Measurements from ENCODE around the gene ADAMTS13. TPM values are rescaled to one million over a fixed set of nuclear protein-coding genes. Genes with fewer than 3 reads are reported as not detected.

The ADAMTS13 gene
- total RNA-seq, 4 donors from 2014 or later, result 1.7 to 4.3 (median 3.2) TPM

- H3K27me3 ChIP-seq, result no peaks in the 10 kb centered on the region
- H3K9me3 ChIP-seq, result no peaks in the 10 kb centered on the region
- peaks cover 0 to 20% (median 0%) of the 10 kb centered on the region in 3 donors for H3K36me3 ChIP-seq
- peaks cover 0 to 9% (median 2%) of the 10 kb centered on the region in 4 donors for H3K4me1 ChIP-seq
- 95 to 99% methylated on average over 6 to 8 of the region's 20 CpGs for WGBS, 2 donors
- H3K27ac ChIP-seq, result no peak overlapping the region
- DNase-seq (ENCODE audit: low spot score in 2 of 2), result no peak
- H3K4me3 ChIP-seq, result no peak overlapping the region
- TF ChIP-seq EP300 (IDR thresholded peaks at IDR 0.05) (no peak), CTCF (IDR thresholded peaks at IDR 0.05) (no peak), POLR2A (IDR thresholded peaks at IDR 0.05) (no peak)
Measured at GRCh38 chr9:133454943-133455673, 32.9 kb downstream of the ADAMTS13 start.

DNA sequence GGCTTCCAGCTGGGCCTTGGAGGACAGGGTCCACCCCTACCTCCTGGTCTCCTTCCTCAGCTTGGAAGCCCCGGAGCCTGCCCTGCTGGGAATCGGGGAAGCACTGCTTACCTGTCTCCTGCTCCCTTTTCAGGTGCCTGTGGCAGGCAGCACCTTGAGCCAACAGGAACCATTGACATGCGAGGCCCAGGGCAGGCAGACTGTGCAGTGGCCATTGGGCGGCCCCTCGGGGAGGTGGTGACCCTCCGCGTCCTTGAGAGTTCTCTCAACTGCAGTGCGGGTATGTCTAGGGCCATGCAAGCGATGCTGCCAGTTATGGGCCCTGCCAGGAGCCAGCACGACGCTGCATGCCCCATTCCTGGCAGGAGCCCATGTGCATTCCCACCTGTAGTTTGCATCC lies 33.8 kb downstream of the ADAMTS13 start:
- Histone ChIP-seq H3K27me3 (no peaks in the 10 kb centered on the region), H3K4me3 (no peak overlapping the region), H3K9me3 (no peaks in the 10 kb centered on the region), H3K36me3 (peaks cover 0 to 20% (median 0%) of the 10 kb centered on the region in 3 donors), H3K4me1 (peaks cover 0 to 16% (median 8%) of the 10 kb centered on the region in 4 donors), H3K27ac (no peak overlapping the region)
- no peak for DNase-seq (ENCODE audit: low spot score in 2 of 2)
- no peak for TF ChIP-seq EP300 (IDR thresholded peaks at IDR 0.05)
- no peak for TF ChIP-seq CTCF (IDR thresholded peaks at IDR 0.05)
- no peak for TF ChIP-seq POLR2A (IDR thresholded peaks at IDR 0.05)
- whole genome bisulfite sequencing, 2 donors, result 90 to 92% methylated on average over 9 to 11 of the region's 11 CpGs

- no peak overlapping the region for H3K27ac ChIP-seq
- no peak for TF ChIP-seq POLR2A (IDR thresholded peaks at IDR 0.05)
- no peak for TF ChIP-seq CTCF (IDR thresholded peaks at IDR 0.05)
- TF ChIP-seq EP300 (IDR thresholded peaks at IDR 0.05), result no peak
- peaks cover 0 to 20% (median 0%) of the 10 kb centered on the region in 3 donors for H3K36me3 ChIP-seq
- no peaks in the 10 kb centered on the region for H3K27me3 ChIP-seq
- H3K9me3 ChIP-seq, result no peaks in the 10 kb centered on the region
- H3K4me3 ChIP-seq, result no peak overlapping the region
- peaks cover 0 to 21% (median 11%) of the 10 kb centered on the region in 4 donors for H3K4me1 ChIP-seq
- WGBS, 2 donors, result 83 to 96% methylated on average over 8 to 9 of the region's 9 CpGs
- no peak for DNase-seq (ENCODE audit: low spot score in 2 of 2)
Measured at GRCh38 chr9:133456409-133456808, 34.2 kb downstream of the ADAMTS13 start.

- Histone ChIP-seq H3K36me3 (peaks cover 0 to 20% (median 0%) of the 10 kb centered on the region in 3 donors), H3K27ac (no peak overlapping the region), H3K9me3 (no peaks in the 10 kb centered on the region), H3K27me3 (no peaks in the 10 kb centered on the region), H3K4me1 (peaks cover 0 to 25% (median 11%) of the 10 kb centered on the region in 4 donors), H3K4me3 (no peak overlapping the region)
- TF ChIP-seq EP300 (IDR thresholded peaks at IDR 0.05), result no peak
- TF ChIP-seq CTCF (IDR thresholded peaks at IDR 0.05), result no peak
- TF ChIP-seq POLR2A (IDR thresholded peaks at IDR 0.05), result no peak
- no peak for DNase-seq (ENCODE audit: low spot score in 2 of 2)
- WGBS, 2 donors, result 83 to 93% methylated on average over 11 to 12 of the region's 13 CpGs
Measured at GRCh38 chr9:133457233-133457632, 35.1 kb downstream of the ADAMTS13 start.

DNA sequence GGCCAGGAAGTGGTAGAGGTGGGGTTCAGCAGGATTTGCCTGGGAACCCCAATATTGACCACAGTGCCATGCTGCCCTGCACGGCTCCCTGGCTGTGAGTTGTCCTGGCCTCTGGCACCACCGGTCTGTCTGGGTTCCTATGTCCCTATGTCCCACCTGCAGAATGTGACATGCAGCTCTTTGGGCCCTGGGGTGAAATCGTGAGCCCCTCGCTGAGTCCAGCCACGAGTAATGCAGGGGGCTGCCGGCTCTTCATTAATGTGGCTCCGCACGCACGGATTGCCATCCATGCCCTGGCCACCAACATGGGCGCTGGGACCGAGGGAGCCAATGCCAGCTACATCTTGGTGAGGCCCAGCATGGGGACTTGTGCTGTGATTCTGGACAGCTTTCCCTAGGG lies 35.6 kb downstream of the ADAMTS13 start:
- Histone ChIP-seq H3K36me3 (peaks cover 0 to 20% (median 0%) of the 10 kb centered on the region in 3 donors), H3K9me3 (no peaks in the 10 kb centered on the region), H3K27me3 (no peaks in the 10 kb centered on the region), H3K4me3 (no peak overlapping the region), H3K27ac (no peak overlapping the region), H3K4me1 (peaks cover 0 to 25% (median 11%) of the 10 kb centered on the region in 4 donors)
- TF ChIP-seq CTCF (IDR thresholded peaks at IDR 0.05) (no peak), EP300 (IDR thresholded peaks at IDR 0.05) (no peak)
- no peak for DNase-seq (ENCODE audit: low spot score in 2 of 2)
- 94 to 96% methylated on average over 11 of the region's 11 CpGs for WGBS, 2 donors
